ENCODE measurements around the gene KLC1. TPM values are rescaled to one million over a fixed set of nuclear protein-coding genes. Genes with fewer than 3 reads are reported as not detected.
A peak's percentile ranks its signal among the peaks of the same experiment; 100 is the strongest.

KLC1 gene
- total and polyA plus RNA-seq, 2 of the 13 experiments (the other 11 are each of a cell fraction or from before 2014, with no cell fraction given) = 53.2 to 63.5 TPM

- TF ChIP-seq SPEN (CRISPR knock-in tag; IDR thresholded peaks at IDR 0.05; ENCODE audit: low read depth) (peak; percentile 47), ZSCAN29 (CRISPR knock-in tag; conservative IDR thresholded peaks at IDR 0.05) (peak; percentile 31; the same call in 1 of the 2 replicates), NCOR1 (IDR thresholded peaks at IDR 0.05; ENCODE audit: borderline replicate concordance, low read length) (no peak), MAFK (conservative IDR thresholded peaks at IDR 0.05 in 1 of 2, IDR thresholded peaks at IDR 0.05 in 1 of 2; ENCODE audit: low read length in 2 of 2) (peak; percentile 70 to 79), ZHX2 (IDR thresholded peaks at IDR 0.05; ENCODE audit: low read depth) (no peak), ZHX2 (CRISPR knock-in tag; IDR thresholded peaks at IDR 0.05; ENCODE audit: borderline replicate concordance) (no peak), SALL1 (CRISPR knock-in tag; IDR thresholded peaks at IDR 0.05) (peak; percentile 79), ADNP (CRISPR knock-in tag; IDR thresholded peaks at IDR 0.05) (no peak), ZNF530 (CRISPR knock-in tag; IDR thresholded peaks at IDR 0.05; ENCODE audit: low read depth) (no peak), ZBTB7B (CRISPR knock-in tag; IDR thresholded peaks at IDR 0.05) (0 out of 2 replicates have a peak, but pooled peaks have one; percentile 27), ZNF333 (CRISPR knock-in tag; IDR thresholded peaks at IDR 0.05; ENCODE audit: borderline replicate concordance) (no peak), ZNF34 (CRISPR knock-in tag; IDR thresholded peaks at IDR 0.05; ENCODE audit: borderline replicate concordance) (no peak), ZNF230 (CRISPR knock-in tag; IDR thresholded peaks at IDR 0.05) (no peak), PHF8 (CRISPR knock-in tag; IDR thresholded peaks at IDR 0.05) (no peak; the same call in 1 of the 2 replicates), ZSCAN9 (CRISPR knock-in tag; IDR thresholded peaks at IDR 0.05; ENCODE audit: borderline replicate concordance) (no peak), CBX1 (IDR thresholded peaks at IDR 0.05; ENCODE audit: low read depth) (no peak), CCAR2 (optimal IDR thresholded peaks at IDR 0.05; ENCODE audit: low read depth, low read length) (no peak), GMEB2 (CRISPR knock-in tag; IDR thresholded peaks at IDR 0.05; ENCODE audit: low read depth) (no peak), ZNF138 (CRISPR knock-in tag; IDR thresholded peaks at IDR 0.05; ENCODE audit: low read depth) (peak; percentile 26; the same call in 1 of the 2 replicates), TEAD2 (CRISPR knock-in tag; IDR thresholded peaks at IDR 0.05) (no peak), ZNF720 (CRISPR knock-in tag; IDR thresholded peaks at IDR 0.05) (no peak), ZNF746 (CRISPR knock-in tag; IDR thresholded peaks at IDR 0.05) (no peak), ZNF660 (CRISPR knock-in tag; IDR thresholded peaks at IDR 0.05; ENCODE audit: borderline replicate concordance, low read depth) (no peak; the same call in 1 of the 2 replicates), ZNF33B (CRISPR knock-in tag; IDR thresholded peaks at IDR 0.05) (no peak), TOE1 (CRISPR knock-in tag; IDR thresholded peaks at IDR 0.05) (no peak), ZNF207 (IDR thresholded peaks at IDR 0.05; ENCODE audit: borderline replicate concordance) (no peak)
Measured at GRCh38 chr14:103628221-103628683, 759 bp upstream of the KLC1 start (continued).

Data from HepG2 (cell line).